A549 (cell line): ENCODE measurements around the gene SPATS2. TPM values are rescaled to one million over a fixed set of nuclear protein-coding genes. Genes with fewer than 3 reads are reported as not detected.
A peak's percentile ranks its signal among the peaks of the same experiment; 100 is the strongest.

Experiments
- ATAC-seq, 2 experiments: fragments of 200-7000 bp in 1 of 2; fragments of >200 bp in 1 of 2; cut with Nextera tagmentation in 1 of 2; cut with Tn5 transposase in 1 of 2; 3 replicates each; pipeline versions ENCODE4 v1.8.0 to v1.9.1; 2018 to 2020; ENCODE audit warnings: mild to moderate bottlenecking in 1 of 2, moderate library complexity in 1 of 2
- CTCF ChIA-PET: fragments of 300-600 bp; sonication (Branson Sonifier 250); formaldehyde crosslinking; extraction: SDS; loops from one replicate; lab custom pipeline; 2021; ENCODE audit warnings: antibody characterized with exemption, inconsistent platforms; lab: Yijun Ruan, JAX
- POLR2A ChIA-PET: fragments of 350-600 bp; formaldehyde crosslinking; extraction: SDS; loops from one replicate; lab custom pipeline; 2021; ENCODE audit warnings: antibody characterized with exemption, inconsistent platforms; lab: Yijun Ruan, JAX
- DNase-seq, 2 experiments: peaks; one replicate each; pipeline versions ENCODE4 v3.0.0 to v3.0.0-alpha.2; 2011 to 2016; ENCODE audit warnings: low read depth in 1 of 2, low spot score in 1 of 2
- FAIRE-seq: peaks from 2 replicates; lab custom pipeline; 2011; peaks lifted over from hg19 to GRCh38; lab: Jason Lieb, UNC
- H3K27ac ChIP-seq, 2 experiments: fragments of >200 bp; sonication (Bioruptor Twin); formaldehyde crosslinking; 3 replicates each; pipeline ENCODE4 v1.5.1; 2016 to 2017
- H3K4me1 ChIP-seq: fragments of >200 bp; sonication (Bioruptor Twin); formaldehyde crosslinking; 3 replicates; pipeline ENCODE4 v1.6.1; 2016
- H3K4me2 ChIP-seq: fragments of >200 bp; sonication (Bioruptor Twin); formaldehyde crosslinking; 3 replicates; pipeline ENCODE4 v1.6.1; 2016
- H3K4me3 ChIP-seq: fragments of >200 bp; sonication (Bioruptor Twin); formaldehyde crosslinking; 3 replicates; pipeline ENCODE4 v1.5.1; 2016
- H3K9me3 ChIP-seq: fragments of >200 bp; sonication (Bioruptor Twin); formaldehyde crosslinking; 3 replicates; pipeline ENCODE4 v1.6.1; 2016
- CBX8 ChIP-seq: fragments of 200-600 bp; sonication (generic); IDR thresholded peaks from 2 replicates; pipeline ENCODE4 v1.6.1; 2016
- CEBPB ChIP-seq, 2 experiments: fragments of >200 bp in 1 of 2; sonication (Bioruptor Twin) in 1 of 2; formaldehyde crosslinking in 1 of 2; IDR thresholded peaks; 2 replicates each; pipeline ENCODE4 v1.6.1; 2012 to 2016
- EP300 ChIP-seq, 2 experiments: fragments of >200 bp; sonication (Bioruptor Twin); formaldehyde crosslinking; IDR thresholded peaks; 2 replicates in 1 of 2; 3 replicates in 1 of 2; pipeline ENCODE4 v1.6.1; 2016 to 2017
- FOSL2 ChIP-seq, 2 experiments: fragments of 450-650 bp in 1 of 2; fragments of >200 bp in 1 of 2; sonication (Bioruptor Twin) in 1 of 2; formaldehyde crosslinking; IDR thresholded peaks; 2 replicates each; pipeline versions ENCODE4 v1.5.0 to v1.6.1; 2016 to 2020; ENCODE audit warnings: mild to moderate bottlenecking in 1 of 2, moderate library complexity in 1 of 2
- FOXS1 ChIP-seq: fragments of 250-450 bp; sonication (Bioruptor Pico); IDR thresholded peaks from 2 replicates; pipeline ENCODE4 v1.5.0; 2020; ENCODE audit warnings: mild to moderate bottlenecking, moderate library complexity
- GATA3 ChIP-seq: IDR thresholded peaks from 2 replicates; pipeline ENCODE4 v1.6.1; 2012; ENCODE audit warnings: borderline replicate concordance
- HOXA7 ChIP-seq: fragments of 250-450 bp; sonication (Bioruptor Pico); IDR thresholded peaks from 2 replicates; pipeline ENCODE4 v1.5.0; 2020; ENCODE audit warnings: mild to moderate bottlenecking, moderate library complexity
- HOXB13 ChIP-seq: fragments of 250-450 bp; sonication (Bioruptor Pico); IDR thresholded peaks from 2 replicates; pipeline ENCODE4 v1.5.0; 2020; ENCODE audit warnings: low read depth, mild to moderate bottlenecking, moderate library complexity
- HOXB5 ChIP-seq: fragments of 250-450 bp; sonication (Bioruptor Pico); IDR thresholded peaks from 2 replicates; pipeline ENCODE4 v1.5.0; 2020; ENCODE audit warnings: mild to moderate bottlenecking, moderate library complexity
- JUN ChIP-seq, 2 experiments: fragments of >200 bp; sonication (Bioruptor Twin); formaldehyde crosslinking; IDR thresholded peaks; 2 replicates in 1 of 2; 3 replicates in 1 of 2; pipeline ENCODE4 v1.6.1; 2016 to 2017
- JUNB ChIP-seq: fragments of >200 bp; sonication (Bioruptor Twin); formaldehyde crosslinking; IDR thresholded peaks from 2 replicates; pipeline ENCODE4 v1.6.1; 2016
- KDM1A ChIP-seq: fragments of 200-600 bp; sonication (generic); IDR thresholded peaks from 2 replicates; pipeline ENCODE4 v1.6.1; 2016; ENCODE audit warnings: low read depth, mild to moderate bottlenecking
- KDM5A ChIP-seq: fragments of 200-600 bp; sonication (generic); IDR thresholded peaks from 2 replicates; pipeline ENCODE4 v1.6.1; 2016; ENCODE audit warnings: antibody characterized with exemption, mild to moderate bottlenecking
- MAZ ChIP-seq: fragments of 150-350 bp; IDR thresholded peaks from 2 replicates; pipeline ENCODE4 v1.6.1; 2014; ENCODE audit warnings: antibody characterized with exemption, low read depth, low read length, borderline replicate concordance
- NPAS2 ChIP-seq: fragments of 250-450 bp; sonication (Bioruptor Pico); IDR thresholded peaks from 2 replicates; pipeline ENCODE4 v1.8.0; 2022; ENCODE audit warnings: mild to moderate bottlenecking, moderate library complexity, borderline replicate concordance
- POLR2A ChIP-seq: IDR thresholded peaks from 2 replicates; pipeline ENCODE4 v1.6.1; 2012; ENCODE audit warnings: mild to moderate bottlenecking, low read length
- RFX5 ChIP-seq: fragments of 450-650 bp; IDR thresholded peaks from 2 replicates; pipeline ENCODE4 v1.7.1; 2014; ENCODE audit warnings: antibody characterized with exemption, mild to moderate bottlenecking, moderate library complexity
- RNF2 ChIP-seq: fragments of 200-600 bp; sonication (generic); IDR thresholded peaks from 2 replicates; pipeline ENCODE4 v1.6.1; 2016; ENCODE audit warnings: low read depth, mild to moderate bottlenecking, antibody characterized with exemption, moderate library complexity, borderline replicate concordance
- TFCP2L1 ChIP-seq: fragments of 250-450 bp; sonication (Bioruptor Pico); IDR thresholded peaks from 2 replicates; pipeline ENCODE4 v1.5.0; 2021; ENCODE audit warnings: mild to moderate bottlenecking
- TP53 ChIP-seq: fragments of 250-450 bp; sonication (Bioruptor Pico); IDR thresholded peaks from 2 replicates; pipeline ENCODE4 v1.5.0; 2021; ENCODE audit warnings: mild to moderate bottlenecking, moderate library complexity
- WGBS: methylation state at CpG from one replicate; pipeline ENCODE4 v1.1.6; 2017; ENCODE audit errors: missing lambda C conversion rate; 5-methylcytosine and 5-hydroxymethylcytosine counted together
- polyA plus RNA-seq, 4 experiments: library from polyadenylated mRNA; depleted of rRNA in 3 of 4; stranded (reverse); fragments of >200 nt; fragmentation: RNase III in 1 of 4; extraction: RNeasy Plus Mini Kit Qiagen cat#74134 plus additional on column Dnase treatment in 1 of 4; gene quantifications; 2 replicates in 3 of 4; 3 replicates in 1 of 4; pipeline ENCODE4 v1.2.3, GENCODE V29; 2011 to 2017
- TF ChIP-seq, protein P1 (sequence below): fragments of 450-650 bp; IDR thresholded peaks from 2 replicates; pipeline ENCODE4 v1.6.1; 2014; ENCODE audit warnings: antibody characterized with exemption
- TF ChIP-seq, protein P2 (sequence below): fragments of 250-450 bp; sonication (Bioruptor Pico); IDR thresholded peaks from 2 replicates; pipeline ENCODE4 v1.5.0; 2020; ENCODE audit warnings: low read depth, mild to moderate bottlenecking, moderate library complexity
- TF ChIP-seq, protein P3 (sequence below): fragments of >200 bp; sonication (Bioruptor Twin); formaldehyde crosslinking; IDR thresholded peaks from 3 replicates; pipeline ENCODE4 v1.5.1; 2016
- TF ChIP-seq, protein P4 (sequence below): fragments of 250-450 bp; sonication (Bioruptor Pico); IDR thresholded peaks from 2 replicates; pipeline ENCODE4 v1.5.0; 2021; ENCODE audit warnings: mild to moderate bottlenecking, moderate library complexity, borderline replicate concordance

SPATS2 gene
- polyA plus RNA-seq, 2 of the 4 experiments (the other 2 are of a cell fraction): 37.7 to 154 TPM

DNA sequence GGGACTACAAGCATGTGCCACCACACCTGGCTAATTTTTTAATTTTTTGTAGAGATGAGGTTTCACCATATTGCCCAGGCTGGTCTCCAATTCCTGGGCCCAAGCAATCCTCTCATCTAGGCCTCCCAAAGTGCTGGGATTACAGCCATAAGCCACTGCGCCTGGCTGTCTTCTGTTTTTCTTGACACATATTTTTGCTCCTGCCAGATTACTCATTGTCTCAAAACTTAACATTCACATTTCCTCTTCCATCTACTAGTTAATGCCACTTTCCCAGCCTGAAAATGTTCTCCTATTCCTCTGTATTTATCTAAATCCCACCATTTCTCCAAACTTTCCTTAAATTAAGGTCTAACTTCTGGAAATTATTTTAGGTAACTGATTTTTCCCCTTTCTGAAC is 135.3 kb downstream of the SPATS2 start:
- WGBS: 89% methylated on average over 1 of the region's 1 CpG
- FAIRE-seq: no peak
- ChIA-PET CTCF (interaction anchor here (0.6 to 19.2 kb wide), 5 partner anchors 11 to 165 kb away, joined by 3 to 484 read pairs (median 6); partner anchors contain the start of gene SPATS2), POLR2A (no interaction called here)
- no peak for DNase-seq
- no peak overlapping the region for H3K4me3 ChIP-seq
- H3K4me2 ChIP-seq: no peak overlapping the region
- peak overlapping the region; percentile 78 to 84 for H3K27ac ChIP-seq
- peaks cover 58% of the 10 kb centered on the region for H3K4me1 ChIP-seq
- H3K9me3 ChIP-seq: no peaks in the 10 kb centered on the region
- no peak for ATAC-seq
- TF ChIP-seq KDM5A: no peak
- TF ChIP-seq MAZ: no peak
- TF ChIP-seq, protein P1, sequence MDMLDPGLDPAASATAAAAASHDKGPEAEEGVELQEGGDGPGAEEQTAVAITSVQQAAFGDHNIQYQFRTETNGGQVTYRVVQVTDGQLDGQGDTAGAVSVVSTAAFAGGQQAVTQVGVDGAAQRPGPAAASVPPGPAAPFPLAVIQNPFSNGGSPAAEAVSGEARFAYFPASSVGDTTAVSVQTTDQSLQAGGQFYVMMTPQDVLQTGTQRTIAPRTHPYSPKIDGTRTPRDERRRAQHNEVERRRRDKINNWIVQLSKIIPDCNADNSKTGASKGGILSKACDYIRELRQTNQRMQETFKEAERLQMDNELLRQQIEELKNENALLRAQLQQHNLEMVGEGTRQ: no peak
- TF ChIP-seq TP53: no peak
- TF ChIP-seq RFX5: no peak

DNA sequence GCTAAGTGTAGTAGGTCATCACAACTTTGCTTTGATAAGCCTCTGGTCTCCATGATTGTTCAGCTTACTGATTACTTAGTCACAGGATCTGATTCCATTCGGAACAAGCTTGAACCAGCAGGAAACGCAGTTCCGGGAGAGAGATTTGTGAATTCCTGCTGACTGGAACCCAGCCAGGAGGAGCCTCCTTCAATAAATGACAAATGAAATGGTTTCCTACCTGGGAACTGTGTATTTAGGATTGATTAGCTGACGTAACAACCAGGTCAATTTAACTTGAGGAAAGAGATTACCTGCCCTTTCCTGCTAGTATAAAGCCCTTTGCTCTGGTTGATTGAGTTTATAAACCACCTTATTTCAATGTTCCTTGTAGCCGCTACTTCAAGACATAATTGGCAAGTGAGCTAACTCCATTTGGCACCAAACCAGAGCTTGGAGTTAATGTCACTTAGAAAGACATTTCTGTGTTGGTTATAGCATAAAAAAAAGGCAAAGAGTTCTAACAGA is 136.5 kb downstream of the SPATS2 start:
- Histone ChIP-seq H3K4me3 (peak overlapping the region; percentile 25; the same call in 2 of the 3 replicates), H3K27ac (peak overlapping the region; percentile 78 to 84), H3K4me1 (peaks cover 60% of the 10 kb centered on the region), H3K9me3 (no peaks in the 10 kb centered on the region), H3K4me2 (peak overlapping the region; percentile 86)
- DNase-seq (peak; percentile 44 to 88), FAIRE-seq (peak; percentile 39), ATAC-seq (peak in 1 of 2 experiments; percentile 66; a peak in 3 of 6 replicates)
- ChIA-PET POLR2A (interaction anchor here (0.6 to 2.3 kb wide), 7 partner anchors 13 to 238 kb away, joined by 3 to 22 read pairs (median 3); partner anchors contain the start of genes SPATS2 and TROAP), CTCF (interaction anchor here (0.6 to 19.2 kb wide), 9 partner anchors 10 to 161 kb away, joined by 3 to 484 read pairs (median 6); partner anchors contain the start of genes DNAJC22 and SPATS2)
- no peak for TF ChIP-seq CBX8
- peak; percentile 17; the same call in 1 of the 2 replicates for TF ChIP-seq GATA3
- no peak for TF ChIP-seq FOSL2 (IDR thresholded peaks at IDR 0.05)
- TF ChIP-seq FOSL2 (CRISPR knock-in tag; IDR thresholded peaks at IDR 0.05): no peak
- TF ChIP-seq RNF2: no peak
- TF ChIP-seq FOXS1: no peak
- peak in 1 of 2 experiments; percentile 68; a peak in 1 of 5 replicates for TF ChIP-seq EP300 (IDR thresholded peaks at IDR 0.05)
- TF ChIP-seq, protein P2, sequence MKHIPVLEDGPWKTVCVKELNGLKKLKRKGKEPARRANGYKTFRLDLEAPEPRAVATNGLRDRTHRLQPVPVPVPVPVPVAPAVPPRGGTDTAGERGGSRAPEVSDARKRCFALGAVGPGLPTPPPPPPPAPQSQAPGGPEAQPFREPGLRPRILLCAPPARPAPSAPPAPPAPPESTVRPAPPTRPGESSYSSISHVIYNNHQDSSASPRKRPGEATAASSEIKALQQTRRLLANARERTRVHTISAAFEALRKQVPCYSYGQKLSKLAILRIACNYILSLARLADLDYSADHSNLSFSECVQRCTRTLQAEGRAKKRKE (CRISPR knock-in tag): no peak
- TF ChIP-seq JUNB: peak; percentile 37; the same call in 1 of the 2 replicates
- no peak for TF ChIP-seq HOXB5 (CRISPR knock-in tag)
- no peak for TF ChIP-seq HOXA7 (CRISPR knock-in tag)
- TF ChIP-seq JUN (IDR thresholded peaks at IDR 0.05): peak in 1 of 2 experiments; percentile 53; a peak in 1 of 5 replicates
- TF ChIP-seq, protein P3, sequence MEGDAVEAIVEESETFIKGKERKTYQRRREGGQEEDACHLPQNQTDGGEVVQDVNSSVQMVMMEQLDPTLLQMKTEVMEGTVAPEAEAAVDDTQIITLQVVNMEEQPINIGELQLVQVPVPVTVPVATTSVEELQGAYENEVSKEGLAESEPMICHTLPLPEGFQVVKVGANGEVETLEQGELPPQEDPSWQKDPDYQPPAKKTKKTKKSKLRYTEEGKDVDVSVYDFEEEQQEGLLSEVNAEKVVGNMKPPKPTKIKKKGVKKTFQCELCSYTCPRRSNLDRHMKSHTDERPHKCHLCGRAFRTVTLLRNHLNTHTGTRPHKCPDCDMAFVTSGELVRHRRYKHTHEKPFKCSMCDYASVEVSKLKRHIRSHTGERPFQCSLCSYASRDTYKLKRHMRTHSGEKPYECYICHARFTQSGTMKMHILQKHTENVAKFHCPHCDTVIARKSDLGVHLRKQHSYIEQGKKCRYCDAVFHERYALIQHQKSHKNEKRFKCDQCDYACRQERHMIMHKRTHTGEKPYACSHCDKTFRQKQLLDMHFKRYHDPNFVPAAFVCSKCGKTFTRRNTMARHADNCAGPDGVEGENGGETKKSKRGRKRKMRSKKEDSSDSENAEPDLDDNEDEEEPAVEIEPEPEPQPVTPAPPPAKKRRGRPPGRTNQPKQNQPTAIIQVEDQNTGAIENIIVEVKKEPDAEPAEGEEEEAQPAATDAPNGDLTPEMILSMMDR: no peak
- 6% methylated on average over 5 of the region's 5 CpGs for WGBS

DNA sequence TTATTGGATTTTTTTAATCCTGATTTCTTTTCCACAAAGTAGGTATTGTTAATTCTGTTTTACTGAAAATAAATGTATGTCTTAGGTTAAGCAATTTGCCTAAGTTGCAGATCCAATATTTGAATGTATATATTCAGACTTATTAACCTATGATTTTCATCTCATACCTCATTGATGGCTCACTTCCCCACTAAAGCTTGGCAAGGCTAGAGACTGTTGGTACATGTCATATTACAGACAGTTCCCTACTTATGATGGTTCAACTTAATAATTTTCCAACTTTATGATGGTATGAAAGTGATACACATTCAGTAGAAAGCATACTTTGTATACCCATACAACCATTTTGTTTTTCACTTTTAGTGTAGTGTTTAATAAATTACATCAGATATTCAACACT is 138.4 kb downstream of the SPATS2 start:
- DNase-seq (no peak), ATAC-seq (no peak), FAIRE-seq (peak; percentile 36)
- POLR2A ChIA-PET: interaction anchor here (0.6 to 1.2 kb wide), 2 partner anchors 8 to 139 kb away, joined by 4 to 10 read pairs; partner anchors contain the start of gene SPATS2
- H3K9me3 ChIP-seq: no peaks in the 10 kb centered on the region
- peak overlapping the region; percentile 84 to 88 for H3K27ac ChIP-seq
- CTCF ChIA-PET: interaction anchor here (1.1 to 19.2 kb wide), 8 partner anchors 8 to 174 kb away, joined by 3 to 484 read pairs (median 16); partner anchors contain the start of genes DNAJC22 and SPATS2
- H3K4me2 ChIP-seq: peak overlapping the region; percentile 72; the same call in 2 of the 3 replicates
- TF ChIP-seq POLR2A (no peak), CEBPB (IDR thresholded peaks at IDR 0.05) (no peak), NPAS2 (CRISPR knock-in tag) (no peak), TFCP2L1 (CRISPR knock-in tag) (no peak), HOXB13 (CRISPR knock-in tag) (no peak), KDM1A (no peak)
- TF ChIP-seq, protein P4, sequence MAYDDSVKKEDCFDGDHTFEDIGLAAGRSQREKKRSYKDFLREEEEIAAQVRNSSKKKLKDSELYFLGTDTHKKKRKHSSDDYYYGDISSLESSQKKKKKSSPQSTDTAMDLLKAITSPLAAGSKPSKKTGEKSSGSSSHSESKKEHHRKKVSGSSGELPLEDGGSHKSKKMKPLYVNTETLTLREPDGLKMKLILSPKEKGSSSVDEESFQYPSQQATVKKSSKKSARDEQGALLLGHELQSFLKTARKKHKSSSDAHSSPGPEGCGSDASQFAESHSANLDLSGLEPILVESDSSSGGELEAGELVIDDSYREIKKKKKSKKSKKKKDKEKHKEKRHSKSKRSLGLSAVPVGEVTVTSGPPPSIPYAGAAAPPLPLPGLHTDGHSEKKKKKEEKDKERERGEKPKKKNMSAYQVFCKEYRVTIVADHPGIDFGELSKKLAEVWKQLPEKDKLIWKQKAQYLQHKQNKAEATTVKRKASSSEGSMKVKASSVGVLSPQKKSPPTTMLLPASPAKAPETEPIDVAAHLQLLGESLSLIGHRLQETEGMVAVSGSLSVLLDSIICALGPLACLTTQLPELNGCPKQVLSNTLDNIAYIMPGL (CRISPR knock-in tag): no peak
- H3K4me3 ChIP-seq: no peak overlapping the region
- H3K4me1 ChIP-seq: peaks cover 73% of the 10 kb centered on the region
